A673 (cell line): ENCODE results near the gene FNBP1. TPM values are rescaled to one million over a fixed set of nuclear protein-coding genes. Genes with fewer than 3 reads are reported as not detected.

ENCODE experiments used
- BruUV-seq: library from RNA; stranded (reverse); fragments of 400-500 nt; replicated peaks from 2 replicates; lab custom pipeline; 2021; lab: Mats Ljungman, UMichigan
- CTCF ChIA-PET: fragments of 300-600 bp; sonication (Branson Sonifier 250); formaldehyde crosslinking; loops from one replicate; lab custom pipeline; 2022; ENCODE audit warnings: antibody characterized with exemption; lab: Charles Lee
- POLR2A ChIA-PET: fragments of 300-600 bp; sonication (Branson Sonifier 250); formaldehyde crosslinking; loops from one replicate; lab custom pipeline; 2022; ENCODE audit warnings: antibody characterized with exemption; ENCODE audit not compliant: low non-redundant PET; lab: Charles Lee
- DNase-seq: peaks from one replicate; pipeline ENCODE4 v3.0.0-alpha.2; 2015; ENCODE audit warnings: low spot score
- H3K27ac ChIP-seq: fragments of 200-600 bp; sonication (generic); 2 replicates; pipeline ENCODE4 v1.5.1; 2016; ENCODE audit warnings: mixed run types, low read depth, mild to moderate bottlenecking, mixed read lengths, antibody characterized with exemption, low read length; ENCODE audit not compliant: poor library complexity, severe bottlenecking
- H3K27me3 ChIP-seq: fragments of 200-600 bp; sonication (generic); replicated peaks from 2 replicates; pipeline ENCODE4 v1.6.1; 2017; ENCODE audit warnings: mixed run types, low read depth, mild to moderate bottlenecking, mixed read lengths, antibody characterized with exemption, low read length; ENCODE audit not compliant: insufficient read depth, poor library complexity
- H3K36me3 ChIP-seq: fragments of 200-600 bp; sonication (generic); 2 replicates; pipeline ENCODE4 v1.6.1; 2016; ENCODE audit warnings: mixed run types, mild to moderate bottlenecking, mixed read lengths, antibody characterized with exemption, low read length; ENCODE audit not compliant: insufficient read depth, poor library complexity, severe bottlenecking
- H3K4me1 ChIP-seq: fragments of 200-600 bp; sonication (generic); 2 replicates; pipeline ENCODE4 v1.6.1; 2017; ENCODE audit warnings: mixed run types, mild to moderate bottlenecking, mixed read lengths, antibody characterized with exemption, low read length; ENCODE audit not compliant: insufficient read depth, poor library complexity, severe bottlenecking
- H3K4me3 ChIP-seq: fragments of 200-600 bp; sonication (generic); 2 replicates; pipeline ENCODE4 v1.5.1; 2016; ENCODE audit warnings: low read depth, mixed run types, mild to moderate bottlenecking, mixed read lengths, low read length; ENCODE audit not compliant: poor library complexity, severe bottlenecking
- H3K9me3 ChIP-seq: fragments of 200-600 bp; sonication (generic); 2 replicates; pipeline ENCODE4 v1.6.1; 2016; ENCODE audit warnings: mixed run types, low read depth, mild to moderate bottlenecking, mixed read lengths, antibody characterized with exemption, low read length; ENCODE audit not compliant: poor library complexity, severe bottlenecking
- EZH2 ChIP-seq: fragments of 200-600 bp; sonication (generic); IDR thresholded peaks from 2 replicates; pipeline ENCODE4 v1.6.1; 2017; ENCODE audit warnings: borderline replicate concordance, low read depth, mild to moderate bottlenecking, mixed read lengths, antibody characterized with exemption, low read length; ENCODE audit not compliant: poor library complexity, severe bottlenecking
- intact Hi-C: fragments of 100-400 bp; cut with micrococcal nuclease; formaldehyde crosslinking; loops from one replicate; pipeline ENCODE4 v1.10.0; 2022; ENCODE audit not compliant: unreplicated experiment
- total RNA-seq: library from RNA; stranded (reverse); gene quantifications from 2 replicates; pipeline ENCODE4 v1.2.3, GENCODE V29; 2021
- TF ChIP-seq, protein P1 (sequence below): fragments of 300-800, 200-600 bp; sonication (generic); conservative IDR thresholded peaks from 2 replicates; pipeline ENCODE4 v1.5.1; 2017; ENCODE audit warnings: low read depth, mild to moderate bottlenecking, antibody characterized with exemption, low read length, moderate library complexity, mixed read lengths

Gene FNBP1
- total RNA-seq, 1 experiment from 2014 or later, result 200 TPM

DNA sequence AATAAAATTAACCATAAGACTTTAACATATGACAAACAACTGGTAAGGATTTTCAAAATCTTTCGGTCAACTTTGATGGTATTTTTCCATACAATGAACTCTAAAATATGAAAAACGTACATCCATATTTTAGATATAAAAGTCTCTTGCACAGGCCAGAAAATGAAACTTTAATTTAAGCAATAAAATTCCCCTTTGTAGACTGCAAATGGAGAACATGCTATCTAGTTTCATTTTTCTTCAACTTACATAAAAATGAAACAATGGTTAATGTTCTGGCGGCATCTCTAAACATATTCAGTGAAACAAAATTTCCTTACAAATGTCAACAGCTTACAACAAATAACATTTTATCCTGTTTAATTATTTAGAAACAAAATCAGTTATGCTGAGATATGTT lies 123.7 kb downstream of the FNBP1 start:
- no peak overlapping the region for H3K27ac ChIP-seq
- CTCF ChIA-PET, result no interaction called here
- H3K9me3 ChIP-seq, result no peaks in the 10 kb centered on the region
- no peak overlapping the region for H3K4me3 ChIP-seq
- peaks cover 91% of the 10 kb centered on the region for H3K36me3 ChIP-seq
- DNase-seq, result no peak
- no peaks in the 10 kb centered on the region for H3K27me3 ChIP-seq
- intact Hi-C loops, result no loop called here
- TF ChIP-seq, protein P1, sequence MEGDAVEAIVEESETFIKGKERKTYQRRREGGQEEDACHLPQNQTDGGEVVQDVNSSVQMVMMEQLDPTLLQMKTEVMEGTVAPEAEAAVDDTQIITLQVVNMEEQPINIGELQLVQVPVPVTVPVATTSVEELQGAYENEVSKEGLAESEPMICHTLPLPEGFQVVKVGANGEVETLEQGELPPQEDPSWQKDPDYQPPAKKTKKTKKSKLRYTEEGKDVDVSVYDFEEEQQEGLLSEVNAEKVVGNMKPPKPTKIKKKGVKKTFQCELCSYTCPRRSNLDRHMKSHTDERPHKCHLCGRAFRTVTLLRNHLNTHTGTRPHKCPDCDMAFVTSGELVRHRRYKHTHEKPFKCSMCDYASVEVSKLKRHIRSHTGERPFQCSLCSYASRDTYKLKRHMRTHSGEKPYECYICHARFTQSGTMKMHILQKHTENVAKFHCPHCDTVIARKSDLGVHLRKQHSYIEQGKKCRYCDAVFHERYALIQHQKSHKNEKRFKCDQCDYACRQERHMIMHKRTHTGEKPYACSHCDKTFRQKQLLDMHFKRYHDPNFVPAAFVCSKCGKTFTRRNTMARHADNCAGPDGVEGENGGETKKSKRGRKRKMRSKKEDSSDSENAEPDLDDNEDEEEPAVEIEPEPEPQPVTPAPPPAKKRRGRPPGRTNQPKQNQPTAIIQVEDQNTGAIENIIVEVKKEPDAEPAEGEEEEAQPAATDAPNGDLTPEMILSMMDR, result no peak
- BruUV-seq, result no TSS peak
- no peaks in the 10 kb centered on the region for H3K4me1 ChIP-seq
- POLR2A ChIA-PET, result no interaction called here

DNA sequence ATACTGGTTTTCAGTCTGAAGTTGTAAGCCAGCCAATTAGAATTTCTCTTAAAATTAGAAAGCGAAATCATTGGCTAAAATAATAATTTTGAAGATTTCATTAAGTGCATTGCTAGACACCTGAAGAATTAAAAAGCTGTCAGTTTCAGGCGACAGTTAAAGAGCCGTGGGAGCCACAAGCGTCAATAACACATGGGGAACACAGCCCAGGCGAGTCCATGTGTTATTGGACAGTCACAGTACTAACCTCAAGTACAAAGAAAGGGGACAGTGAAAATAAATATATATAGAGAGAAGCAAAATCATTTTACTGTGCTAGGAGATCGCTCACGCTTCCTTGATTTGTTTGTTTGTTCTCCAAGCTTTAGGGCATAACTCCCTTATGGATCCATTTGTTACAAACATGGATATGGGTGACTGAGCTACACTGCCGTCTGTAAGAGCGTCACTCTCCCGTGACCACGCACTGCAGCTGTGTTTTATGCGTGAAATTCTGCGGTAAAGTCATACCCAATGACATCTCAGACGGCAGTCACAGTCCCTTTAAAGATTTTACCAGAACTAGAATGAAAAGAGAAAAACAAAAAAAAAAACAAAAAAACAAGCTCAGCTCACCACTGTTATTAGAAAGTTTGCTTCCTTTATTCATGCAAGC lies 124.6 kb downstream of the FNBP1 start:
- H3K27me3 ChIP-seq, result no peaks in the 10 kb centered on the region
- no peak for DNase-seq
- TF ChIP-seq, protein P1, result no peak
- no peak for TF ChIP-seq EZH2
- CTCF ChIA-PET, result no interaction called here
- no peaks in the 10 kb centered on the region for H3K9me3 ChIP-seq
- BruUV-seq, result no TSS peak
- peaks cover 87% of the 10 kb centered on the region for H3K36me3 ChIP-seq
- POLR2A ChIA-PET, result interaction anchor here (0.7 kb wide), 1 partner anchor 100 kb away, joined by 5 read pairs; no protein-coding TSS in a partner anchor
- intact Hi-C loops, result no loop called here
- no peak overlapping the region for H3K4me3 ChIP-seq
- H3K27ac ChIP-seq, result no peak overlapping the region
- no peaks in the 10 kb centered on the region for H3K4me1 ChIP-seq

DNA sequence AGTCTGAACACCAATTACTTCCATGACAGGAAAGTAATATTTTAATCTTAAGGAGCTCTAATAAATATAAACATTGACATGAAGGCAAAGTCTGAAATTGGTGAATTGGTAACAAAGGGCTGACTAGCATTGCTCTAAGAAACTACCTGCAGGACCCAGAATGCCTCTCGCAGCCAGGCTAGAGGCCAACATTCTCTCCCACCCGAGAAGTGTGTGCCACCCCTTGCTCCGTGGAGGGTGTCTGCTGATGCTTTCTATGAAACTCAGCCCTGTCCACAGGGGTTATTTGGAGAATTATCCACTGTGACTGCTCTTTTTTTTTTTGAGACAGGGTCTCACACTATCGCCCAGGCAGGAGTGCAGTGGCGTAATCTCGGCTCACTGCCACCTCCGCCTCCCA lies 126.3 kb downstream of the FNBP1 start:
- CTCF ChIA-PET, result no interaction called here
- TF ChIP-seq, protein P1, result no peak
- TF ChIP-seq EZH2, result no peak
- intact Hi-C loops, result no loop called here
- POLR2A ChIA-PET, result interaction anchor here (0.7 kb wide), 1 partner anchor 8 kb away, joined by 3 read pairs; no protein-coding TSS in a partner anchor
- BruUV-seq, result no TSS peak
- Histone ChIP-seq H3K9me3 (no peaks in the 10 kb centered on the region), H3K36me3 (peaks cover 77% of the 10 kb centered on the region), H3K27ac (no peak overlapping the region), H3K4me1 (no peaks in the 10 kb centered on the region), H3K4me3 (no peak overlapping the region), H3K27me3 (no peaks in the 10 kb centered on the region)
- DNase-seq, result no peak
